PC-9 (cell line): ENCODE data around the gene GPR78.

Experiments used
- CTCF ChIP-seq: fragments of 200-600 bp; sonication (generic); conservative IDR thresholded peaks from 2 replicates; pipeline ENCODE4 v1.6.1; 2017; ENCODE audit warnings: mixed run types, antibody characterized with exemption, mild to moderate bottlenecking, moderate library complexity
- EZH2 ChIP-seq: fragments of 200-600 bp; sonication (generic); IDR thresholded peaks from 2 replicates; pipeline ENCODE4 v1.8.0; 2017; ENCODE audit warnings: antibody characterized with exemption, low read depth

DNA sequence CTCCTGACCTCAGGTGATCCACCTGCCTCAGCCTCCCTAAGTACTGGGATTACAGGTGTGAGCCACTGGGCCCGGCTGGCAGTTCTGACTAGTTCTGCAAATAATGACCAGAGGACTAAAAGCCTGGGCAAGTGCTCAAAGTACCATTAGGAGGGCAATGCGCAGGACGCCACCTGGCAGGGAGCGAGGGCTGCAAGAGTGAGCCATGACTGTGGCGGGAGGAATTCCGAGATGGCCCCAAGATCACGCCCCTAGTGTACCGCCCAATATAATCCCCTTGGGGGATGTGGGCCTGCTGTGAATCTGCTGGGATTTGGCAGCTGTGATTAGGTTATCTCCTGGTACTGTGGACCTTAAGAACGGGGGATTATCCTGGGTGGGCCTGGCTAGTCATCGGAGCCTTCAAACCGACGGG lies 26.2 kb upstream of the GPR78 start:
- TF ChIP-seq CTCF (no peak), EZH2 (no peak)
